K562 (cell line): ENCODE results near the gene CD37. TPM values are rescaled to one million over a fixed set of nuclear protein-coding genes. Genes with fewer than 3 reads are reported as not detected.

Experiments
- HEY1 ChIP-seq: fragments of 250-450 bp; sonication (Bioruptor Pico); IDR thresholded peaks from 2 replicates; pipeline ENCODE4 v1.5.0; 2020; ENCODE audit warnings: mild to moderate bottlenecking, moderate library complexity, borderline replicate concordance
- MNT ChIP-seq, 2 experiments: fragments of 450-650 bp; conservative IDR thresholded peaks; 2 replicates each; pipeline ENCODE4 v1.6.1; 2017; ENCODE audit warnings: mild to moderate bottlenecking in 2 of 2, moderate library complexity in 2 of 2
- NEUROD1 ChIP-seq: fragments of 150-350 bp; IDR thresholded peaks from 2 replicates; pipeline ENCODE4 v1.6.1; 2014; ENCODE audit warnings: borderline replicate concordance, low read length, low read depth; ENCODE audit not compliant: partially characterized antibody
- NFRKB ChIP-seq: fragments of 450-650 bp; IDR thresholded peaks from 2 replicates; pipeline ENCODE4 v1.6.1; 2016; ENCODE audit warnings: low read depth
- NR2C1 ChIP-seq, 2 experiments: fragments of 450-650 bp; IDR thresholded peaks; 2 replicates each; pipeline ENCODE4 v1.6.1; 2017; ENCODE audit warnings: mild to moderate bottlenecking in 2 of 2, antibody characterized with exemption in 1 of 2, inconsistent platforms in 1 of 2, missing compliant biosample characterization in 1 of 2, missing genetic modification characterization in 1 of 2
- NRF1 ChIP-seq, 2 experiments: fragments of 450-650 bp; IDR thresholded peaks in 1 of 2; conservative IDR thresholded peaks in 1 of 2; 2 replicates each; pipeline ENCODE4 v1.6.1; 2014; ENCODE audit warnings: mild to moderate bottlenecking in 2 of 2
- RB1 ChIP-seq: fragments of 450-650 bp; IDR thresholded peaks from 2 replicates; pipeline ENCODE4 v1.6.1; 2017; ENCODE audit warnings: low read depth, mild to moderate bottlenecking
- ZNF134 ChIP-seq: fragments of 250-450 bp; sonication (Bioruptor Pico); conservative IDR thresholded peaks from 2 replicates; pipeline ENCODE4 v1.4.0; 2020
- ZNF445 ChIP-seq: fragments of 250-450 bp; sonication (Bioruptor Pico); IDR thresholded peaks from 2 replicates; pipeline ENCODE4 v1.4.0; 2020; ENCODE audit warnings: low read depth, mild to moderate bottlenecking, moderate library complexity
- polyA plus RNA-seq, 8 experiments: library from polyadenylated mRNA; depleted of rRNA in 4 of 8; stranded (reverse) in 5 of 8; unstranded in 3 of 8; fragments of >200 nt; fragmentation: Nextera tagmentation in 2 of 8; fragmentation: Illumina TruSeq in 1 of 8; extraction: Ambion mirVana in 2 of 8; extraction: Trizol in 1 of 8; gene quantifications; 2 replicates each; pipeline versions ENCODE4 v1.2.1 to v1.2.3, GENCODE V29; 2011 to 2014; ENCODE audit warnings: inconsistent platforms in 1 of 8, missing spikeins in 1 of 8
- total RNA-seq, 7 experiments: library from RNA; depleted of rRNA in 6 of 7; stranded (reverse); fragments of >200 nt in 6 of 7; fragmentation: Illumina TruSeq in 2 of 7; extraction: Trizol in 2 of 7; gene quantifications; 2 replicates each; pipeline versions ENCODE4 v1.2.1 to v1.2.3, GENCODE V29; 2011 to 2021; ENCODE audit warnings: low replicate concordance in 1 of 7
- TF ChIP-seq, protein P1 (sequence below): fragments of 450-650 bp; IDR thresholded peaks from 2 replicates; pipeline ENCODE4 v1.6.1; 2016; ENCODE audit warnings: antibody characterized with exemption

CD37 gene
- total and polyA plus RNA-seq, 9 of the 15 experiments (the other 6 are each of a cell fraction or from before 2014, with no cell fraction given) = 2.5 to 19.0 (median 7.4) TPM

DNA sequence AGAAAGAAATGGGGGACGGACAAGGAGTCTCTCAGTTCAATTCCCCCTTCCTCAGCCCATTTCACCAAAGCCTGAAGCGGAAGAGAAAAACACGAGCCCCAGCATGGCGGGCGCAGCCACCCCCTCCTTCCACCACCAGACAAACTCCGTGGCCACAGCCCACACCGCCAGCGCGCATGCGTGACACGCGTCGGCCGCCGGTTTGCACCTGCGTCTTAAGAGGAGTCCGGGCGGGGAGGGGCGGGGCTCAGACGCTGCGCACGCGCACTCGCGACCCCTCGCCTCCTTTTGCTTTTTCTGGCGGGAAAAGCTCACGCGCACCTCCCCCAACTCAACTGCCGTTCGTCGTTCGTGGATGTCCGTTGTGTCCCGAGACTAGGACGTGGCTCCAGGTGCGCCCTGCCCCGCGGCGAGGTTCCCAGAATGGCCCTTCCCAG lies 52.7 kb downstream of the CD37 start, which contains the start of gene KASH5 (continued):
- peak; percentile 94 to 95 for TF ChIP-seq NRF1 (conservative IDR thresholded peaks at IDR 0.05 in 1 of 2, IDR thresholded peaks at IDR 0.05 in 1 of 2)
- no peak for TF ChIP-seq ZNF134 (CRISPR knock-in tag)
- 0 out of 2 replicates have a peak, but pooled peaks have one; percentile 45 for TF ChIP-seq NFRKB
- TF ChIP-seq, protein P1, sequence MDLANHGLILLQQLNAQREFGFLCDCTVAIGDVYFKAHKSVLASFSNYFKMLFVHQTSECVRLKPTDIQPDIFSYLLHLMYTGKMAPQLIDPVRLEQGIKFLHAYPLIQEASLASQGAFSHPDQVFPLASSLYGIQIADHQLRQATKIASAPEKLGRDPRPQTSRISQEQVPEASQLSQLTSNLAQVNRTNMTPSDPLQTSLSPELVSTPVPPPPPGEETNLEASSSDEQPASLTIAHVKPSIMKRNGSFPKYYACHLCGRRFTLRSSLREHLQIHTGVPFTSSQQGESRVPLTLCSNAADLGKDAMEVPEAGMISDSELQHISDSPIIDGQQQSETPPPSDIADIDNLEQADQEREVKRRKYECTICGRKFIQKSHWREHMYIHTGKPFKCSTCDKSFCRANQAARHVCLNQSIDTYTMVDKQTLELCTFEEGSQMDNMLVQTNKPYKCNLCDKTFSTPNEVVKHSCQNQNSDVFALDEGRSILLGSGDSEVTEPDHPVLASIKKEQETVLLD = peak; percentile 85; the same call in 1 of the 2 replicates
- TF ChIP-seq RB1 = peak; percentile 64
- TF ChIP-seq ZNF445 = no peak
- TF ChIP-seq HEY1 (CRISPR knock-in tag) = no peak
- TF ChIP-seq NEUROD1 = no peak
- 0 out of 4 replicates have a peak, but pooled peaks of 1 of the 2 experiments have one; percentile 15 for TF ChIP-seq MNT (conservative IDR thresholded peaks at IDR 0.05)
- no peak for TF ChIP-seq NR2C1 (IDR thresholded peaks at IDR 0.05)
- no peak for TF ChIP-seq NR2C1 (tag; IDR thresholded peaks at IDR 0.05)
